ENCODE data around the gene TBX5. TPM values are rescaled to one million over a fixed set of nuclear protein-coding genes. Genes with fewer than 3 reads are reported as not detected.

The TBX5 gene
- total and polyA plus RNA-seq, 9 of the 15 experiments (the other 6 are each of a cell fraction or from before 2014, with no cell fraction given): not detected

DNA sequence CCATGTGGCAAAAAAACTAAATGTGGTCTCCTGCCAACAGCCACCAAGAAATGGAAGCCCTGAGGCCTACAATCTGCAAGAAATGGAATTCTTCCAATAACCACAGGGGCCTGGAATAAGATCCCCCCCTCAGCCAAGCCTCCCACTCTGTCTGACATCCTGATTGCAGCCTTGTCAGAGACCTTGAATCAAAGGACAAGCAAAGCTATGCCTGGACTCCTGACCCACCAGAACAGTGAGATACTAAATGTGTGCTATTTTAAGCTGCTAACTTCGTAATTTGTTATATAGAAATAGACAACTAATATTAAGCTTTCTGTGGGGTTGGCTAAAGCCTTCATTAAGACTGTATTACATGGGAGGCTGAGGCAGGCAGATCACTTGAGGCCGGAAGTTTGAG is 77.7 kb downstream of the TBX5 start (continued):
- TF ChIP-seq FIP1L1 (IDR thresholded peaks at IDR 0.05; ENCODE audit: low read depth, low read length, poor library complexity, severe bottlenecking) (no peak), KHSRP (IDR thresholded peaks at IDR 0.05) (no peak), MAFG (tag; conservative IDR thresholded peaks at IDR 0.05) (no peak), ZNF133 (CRISPR knock-in tag; IDR thresholded peaks at IDR 0.05) (no peak)

DNA sequence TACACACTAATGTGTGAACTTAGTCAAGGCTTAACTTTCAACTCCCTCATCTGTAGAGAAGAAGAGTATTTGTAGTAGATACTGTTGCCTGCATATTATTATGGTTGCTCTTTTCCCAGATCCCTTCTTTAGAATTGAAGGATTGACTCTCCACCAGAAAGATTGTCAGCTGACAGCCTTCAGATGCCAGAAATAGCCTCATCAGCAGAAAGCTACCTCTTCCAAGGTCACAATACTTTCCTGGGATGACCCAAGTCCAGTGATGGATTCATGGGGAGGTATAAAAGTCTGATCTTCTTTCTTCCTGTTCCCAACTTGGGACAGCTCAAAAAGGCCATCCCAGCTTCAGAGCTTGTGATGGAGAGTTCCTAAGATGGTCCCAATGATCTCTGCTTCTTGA is 78.2 kb downstream of the TBX5 start:
- FAIRE-seq: no peak
- BruUV-seq (replicated peaks): no TSS peak
- no peak overlapping the region for H3K9ac ChIP-seq (ENCODE audit: insufficient read depth in 1 of 2, low read depth in 2 of 2, low read length in 2 of 2)
- no peaks in the 10 kb centered on the region for H4K20me1 ChIP-seq (replicated peaks; ENCODE audit: control insufficient read depth, insufficient read depth, low read length)
- no peak overlapping the region for H3K4me3 ChIP-seq
- H3K9me3 ChIP-seq (replicated peaks; ENCODE audit: control insufficient read depth, insufficient read depth, low read depth, low read length): no peaks in the 10 kb centered on the region
- no peak for DNase-seq (ENCODE audit: extremely low read depth in 1 of 4, low spot score in 3 of 4)
- H3K27ac ChIP-seq (ENCODE audit: extremely low read depth, low read depth, low read length): no peak overlapping the region
- no peaks in the 10 kb centered on the region for H3K4me1 ChIP-seq (replicated peaks in 1 of 2; ENCODE audit: control insufficient read depth in 2 of 2, insufficient read depth in 2 of 2, low read length in 2 of 2)
- no peak overlapping the region for H3K4me2 ChIP-seq (ENCODE audit: insufficient read depth, low read length)
- intact Hi-C loops (cut with micrococcal nuclease): no loop called here
- ChIA-PET CTCF (ENCODE audit: low intra/inter-chr PET ratio) (no interaction called here), POLR2A (interaction anchor here (1.1 kb wide), 1 partner anchor 16 kb away, joined by 3 read pairs; no protein-coding TSS in a partner anchor)
- H3K9me1 ChIP-seq (ENCODE audit: control insufficient read depth, insufficient read depth, low read length): no peaks in the 10 kb centered on the region
- no peaks in the 10 kb centered on the region for H3K79me2 ChIP-seq (ENCODE audit: control insufficient read depth, insufficient read depth, low read length)
- in situ Hi-C loops (cut with MboI): no loop called here
- H2AFZ ChIP-seq (ENCODE audit: low read depth, low read length): no peak overlapping the region
- no peaks in the 10 kb centered on the region for H3K36me3 ChIP-seq (ENCODE audit: control insufficient read depth, insufficient read depth, low read length)
- TF ChIP-seq MAFG (tag; conservative IDR thresholded peaks at IDR 0.05): 0 out of 2 replicates have a peak, but pooled peaks have one; percentile 27
- peak; percentile 38; the same call in 1 of the 2 replicates for TF ChIP-seq ZNF316 (IDR thresholded peaks at IDR 0.05)
- TF ChIP-seq POLR3A (IDR thresholded peaks at IDR 0.05; ENCODE audit: borderline replicate concordance, extremely low read depth, insufficient read depth, insufficient read length): no peak
- peak; percentile 14; the same call in 1 of the 2 replicates for TF ChIP-seq MAFF (IDR thresholded peaks at IDR 0.05; ENCODE audit: low read length)
- H3K27me3 ChIP-seq (ENCODE audit: control insufficient read depth in 2 of 2, insufficient read depth in 2 of 2, low read length in 2 of 2): no peaks in the 10 kb centered on the region; a peak in 1 of 5 replicates
- no peak for ATAC-seq
